GM12878 (cell line): ENCODE data around the gene SELENOP. TPM values are rescaled to one million over a fixed set of nuclear protein-coding genes. Genes with fewer than 3 reads are reported as not detected.
A peak's percentile ranks its signal among the peaks of the same experiment; 100 is the strongest.

Experiments used
- BHLHE40 ChIP-seq, 2 experiments: fragments of 450-650 bp in 1 of 2; IDR thresholded peaks; 2 replicates each; pipeline ENCODE4 v1.6.1; 2011 to 2017; ENCODE audit warnings: low read depth in 2 of 2, borderline replicate concordance in 1 of 2, improper control_type of control experiment in 1 of 2, low read length in 1 of 2, mild to moderate bottlenecking in 1 of 2
- EGR1 ChIP-seq, 2 experiments: IDR thresholded peaks; 1 replicate in 1 of 2; 2 replicates in 1 of 2; pipeline ENCODE4 v1.6.1; 2011 to 2012; ENCODE audit warnings: low read depth in 2 of 2, low read length in 2 of 2, borderline replicate concordance in 1 of 2, mild to moderate bottlenecking in 1 of 2, moderate library complexity in 1 of 2
- FOXK2 ChIP-seq: fragments of 450-650 bp; IDR thresholded peaks from 2 replicates; pipeline ENCODE4 v1.6.1; 2017; ENCODE audit warnings: mild to moderate bottlenecking, moderate library complexity
- IKZF1 ChIP-seq: fragments of 450-650 bp; conservative IDR thresholded peaks from 2 replicates; pipeline ENCODE4 v1.6.1; 2017; ENCODE audit warnings: antibody characterized with exemption, mild to moderate bottlenecking
- ZNF24 ChIP-seq: fragments of 450-650 bp; IDR thresholded peaks from 2 replicates; pipeline ENCODE4 v1.6.1; 2017; ENCODE audit warnings: antibody characterized with exemption, mild to moderate bottlenecking
- ZNF384 ChIP-seq: IDR thresholded peaks from 2 replicates; pipeline ENCODE4 v1.6.1; 2012; ENCODE audit warnings: low read depth, mild to moderate bottlenecking, low read length, improper control_type of control experiment, borderline replicate concordance
- ZSCAN29 ChIP-seq: fragments of 450-650 bp; IDR thresholded peaks from 2 replicates; pipeline ENCODE4 v1.6.1; 2017; ENCODE audit warnings: mild to moderate bottlenecking, moderate library complexity
- polyA plus RNA-seq, 11 experiments: library from polyadenylated mRNA; depleted of rRNA in 4 of 11; unstranded in 6 of 11; stranded (reverse) in 5 of 11; fragments of >200 nt; fragmentation: Nextera tagmentation in 4 of 11; fragmentation: Illumina TruSeq in 1 of 11; extraction: Ambion mirVana in 4 of 11; extraction: Trizol in 1 of 11; gene quantifications; 1 replicate in 1 of 11; 2 replicates in 10 of 11; pipeline versions ENCODE4 v1.2.1 to v1.2.3, GENCODE V29; 2011 to 2016; ENCODE audit warnings: inconsistent platforms in 2 of 11, missing spikeins in 2 of 11, low read depth in 1 of 11
- total RNA-seq, 4 experiments: library from RNA; depleted of rRNA in 3 of 4; stranded (reverse); fragments of >200 nt in 3 of 4; fragmentation: Illumina TruSeq in 1 of 4; extraction: Trizol in 1 of 4; gene quantifications; 2 replicates each; pipeline versions ENCODE4 v1.2.1 to v1.2.3, GENCODE V29; 2013 to 2021
- TF ChIP-seq, protein P1 (sequence below): IDR thresholded peaks from 2 replicates; pipeline ENCODE4 v1.6.1; 2012; ENCODE audit warnings: mild to moderate bottlenecking, low read depth, low read length
- TF ChIP-seq, protein P2 (sequence below): fragments of 450-650 bp; IDR thresholded peaks from 2 replicates; pipeline ENCODE4 v1.6.1; 2016; ENCODE audit warnings: mild to moderate bottlenecking

Gene SELENOP
- total and polyA plus RNA-seq, 10 of the 15 experiments (the other 5 are each of a cell fraction or from before 2014, with no cell fraction given): 0.08 to 5.1 (median 0.88) TPM; not detected in 3

DNA sequence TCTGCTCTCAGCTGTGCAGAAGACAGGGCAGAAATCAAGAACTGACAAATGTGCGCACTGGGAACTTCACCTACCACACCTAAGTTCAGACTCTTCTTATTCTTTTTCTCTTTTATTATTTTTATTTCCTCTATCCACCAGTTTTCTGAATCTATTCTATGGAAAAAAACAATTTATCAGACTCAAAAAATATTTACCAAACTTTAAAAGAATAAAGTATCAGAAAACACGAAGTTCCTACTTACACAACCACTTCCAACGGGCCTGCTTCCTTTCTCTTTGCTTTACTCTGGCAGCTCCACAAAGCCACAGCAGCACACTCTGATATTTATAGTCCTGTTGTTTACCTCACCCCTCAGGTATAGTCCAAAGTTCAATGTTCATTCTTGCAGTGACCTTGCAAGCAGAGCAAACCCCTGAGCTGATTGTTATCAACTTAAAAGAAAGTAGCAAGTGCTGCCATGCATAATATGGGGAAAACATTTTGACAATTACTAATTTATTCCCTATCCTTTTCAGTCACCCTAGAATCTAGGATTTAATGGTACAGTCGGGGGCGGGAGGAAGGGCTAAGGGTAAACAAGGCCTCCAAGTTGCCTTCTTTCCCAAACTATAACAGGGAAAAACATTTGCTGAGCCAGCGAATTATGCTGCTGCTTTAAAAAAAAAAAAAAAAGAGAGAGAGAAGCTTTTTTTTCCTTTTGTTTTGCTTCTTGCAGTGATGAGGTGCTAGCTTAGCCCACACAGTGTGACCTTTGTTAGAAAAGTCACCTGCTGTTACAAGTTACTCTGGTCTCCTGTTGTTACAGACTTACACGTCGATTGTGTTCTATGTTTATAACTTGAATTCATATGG lies at the start of gene SELENOP (continued):
- TF ChIP-seq, protein P1, sequence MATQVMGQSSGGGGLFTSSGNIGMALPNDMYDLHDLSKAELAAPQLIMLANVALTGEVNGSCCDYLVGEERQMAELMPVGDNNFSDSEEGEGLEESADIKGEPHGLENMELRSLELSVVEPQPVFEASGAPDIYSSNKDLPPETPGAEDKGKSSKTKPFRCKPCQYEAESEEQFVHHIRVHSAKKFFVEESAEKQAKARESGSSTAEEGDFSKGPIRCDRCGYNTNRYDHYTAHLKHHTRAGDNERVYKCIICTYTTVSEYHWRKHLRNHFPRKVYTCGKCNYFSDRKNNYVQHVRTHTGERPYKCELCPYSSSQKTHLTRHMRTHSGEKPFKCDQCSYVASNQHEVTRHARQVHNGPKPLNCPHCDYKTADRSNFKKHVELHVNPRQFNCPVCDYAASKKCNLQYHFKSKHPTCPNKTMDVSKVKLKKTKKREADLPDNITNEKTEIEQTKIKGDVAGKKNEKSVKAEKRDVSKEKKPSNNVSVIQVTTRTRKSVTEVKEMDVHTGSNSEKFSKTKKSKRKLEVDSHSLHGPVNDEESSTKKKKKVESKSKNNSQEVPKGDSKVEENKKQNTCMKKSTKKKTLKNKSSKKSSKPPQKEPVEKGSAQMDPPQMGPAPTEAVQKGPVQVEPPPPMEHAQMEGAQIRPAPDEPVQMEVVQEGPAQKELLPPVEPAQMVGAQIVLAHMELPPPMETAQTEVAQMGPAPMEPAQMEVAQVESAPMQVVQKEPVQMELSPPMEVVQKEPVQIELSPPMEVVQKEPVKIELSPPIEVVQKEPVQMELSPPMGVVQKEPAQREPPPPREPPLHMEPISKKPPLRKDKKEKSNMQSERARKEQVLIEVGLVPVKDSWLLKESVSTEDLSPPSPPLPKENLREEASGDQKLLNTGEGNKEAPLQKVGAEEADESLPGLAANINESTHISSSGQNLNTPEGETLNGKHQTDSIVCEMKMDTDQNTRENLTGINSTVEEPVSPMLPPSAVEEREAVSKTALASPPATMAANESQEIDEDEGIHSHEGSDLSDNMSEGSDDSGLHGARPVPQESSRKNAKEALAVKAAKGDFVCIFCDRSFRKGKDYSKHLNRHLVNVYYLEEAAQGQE: no peak
- TF ChIP-seq, protein P2, sequence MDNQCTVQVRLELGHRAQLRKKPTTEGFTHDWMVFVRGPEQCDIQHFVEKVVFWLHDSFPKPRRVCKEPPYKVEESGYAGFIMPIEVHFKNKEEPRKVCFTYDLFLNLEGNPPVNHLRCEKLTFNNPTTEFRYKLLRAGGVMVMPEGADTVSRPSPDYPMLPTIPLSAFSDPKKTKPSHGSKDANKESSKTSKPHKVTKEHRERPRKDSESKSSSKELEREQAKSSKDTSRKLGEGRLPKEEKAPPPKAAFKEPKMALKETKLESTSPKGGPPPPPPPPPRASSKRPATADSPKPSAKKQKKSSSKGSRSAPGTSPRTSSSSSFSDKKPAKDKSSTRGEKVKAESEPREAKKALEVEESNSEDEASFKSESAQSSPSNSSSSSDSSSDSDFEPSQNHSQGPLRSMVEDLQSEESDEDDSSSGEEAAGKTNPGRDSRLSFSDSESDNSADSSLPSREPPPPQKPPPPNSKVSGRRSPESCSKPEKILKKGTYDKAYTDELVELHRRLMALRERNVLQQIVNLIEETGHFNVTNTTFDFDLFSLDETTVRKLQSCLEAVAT: 0 out of 2 replicates have a peak, but pooled peaks have one; percentile 37
- TF ChIP-seq FOXK2 (no peak; the same call in 1 of the 2 replicates), EGR1 (IDR thresholded peaks at IDR 0.05; ENCODE audit: borderline replicate concordance in 1 of 2, low read depth in 2 of 2, low read length in 2 of 2) (no peak), BHLHE40 (IDR thresholded peaks at IDR 0.05; ENCODE audit: borderline replicate concordance in 1 of 2, low read depth in 2 of 2, low read length in 1 of 2) (peak in 1 of 2 experiments; percentile 62; a peak in 2 of 4 replicates), ZNF24 (no peak), ZNF384 (peak; percentile 51; the same call in 1 of the 2 replicates), ZSCAN29 (no peak), IKZF1 (peak; percentile 54)
